HG02973 (cell line): Measurements from ENCODE around the gene KIRREL3.

ENCODE experiments used
- ATAC-seq: cut with Tn5 transposase; IDR thresholded peaks from one replicate; pipeline ENCODE4 v1.9.1; 2021; ENCODE audit warnings: moderate library complexity; ENCODE audit not compliant: unreplicated experiment

Gene KIRREL3

DNA sequence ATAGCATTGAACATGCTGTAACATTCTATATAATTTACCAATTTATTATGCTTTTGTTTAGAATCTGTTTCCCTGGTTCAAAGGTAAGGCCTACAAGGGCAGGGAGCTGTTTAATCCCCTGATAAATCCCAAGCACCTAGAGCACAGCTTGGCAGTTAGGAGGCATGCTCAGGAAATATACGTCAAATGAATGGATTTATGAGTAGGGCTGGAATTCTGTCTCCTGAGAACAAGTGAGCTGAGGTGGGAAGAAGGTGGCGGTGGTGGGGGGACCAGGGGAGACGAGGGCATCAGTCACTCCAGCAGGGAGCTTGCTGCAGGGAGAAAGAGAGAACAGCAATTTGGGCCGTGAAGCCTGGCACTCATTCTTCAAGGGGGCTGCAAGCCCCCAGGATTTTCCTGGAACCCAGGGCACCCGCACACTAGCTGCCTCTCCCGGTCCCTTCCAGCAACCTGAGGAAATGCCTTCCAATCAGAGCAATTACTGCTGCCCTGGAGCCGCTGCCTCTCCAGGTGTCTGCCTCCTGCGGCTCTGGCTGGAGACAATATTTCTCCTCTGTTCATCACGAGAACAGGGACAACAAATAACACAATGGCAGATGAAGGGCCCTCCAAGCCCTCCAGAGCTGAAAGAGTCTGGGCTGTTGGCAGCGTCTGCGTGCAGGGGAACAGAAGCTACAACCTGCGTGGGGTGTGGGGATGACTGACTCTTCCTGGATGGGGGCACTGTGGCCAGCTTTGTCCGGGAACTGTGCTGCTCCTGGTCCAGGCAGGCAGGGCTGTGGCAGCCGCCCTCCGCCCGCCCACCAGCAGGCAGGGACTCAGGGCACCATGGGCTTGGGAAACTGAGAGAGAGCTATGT, 411.7 kb downstream of the KIRREL3 start:
- no peak for ATAC-seq

DNA sequence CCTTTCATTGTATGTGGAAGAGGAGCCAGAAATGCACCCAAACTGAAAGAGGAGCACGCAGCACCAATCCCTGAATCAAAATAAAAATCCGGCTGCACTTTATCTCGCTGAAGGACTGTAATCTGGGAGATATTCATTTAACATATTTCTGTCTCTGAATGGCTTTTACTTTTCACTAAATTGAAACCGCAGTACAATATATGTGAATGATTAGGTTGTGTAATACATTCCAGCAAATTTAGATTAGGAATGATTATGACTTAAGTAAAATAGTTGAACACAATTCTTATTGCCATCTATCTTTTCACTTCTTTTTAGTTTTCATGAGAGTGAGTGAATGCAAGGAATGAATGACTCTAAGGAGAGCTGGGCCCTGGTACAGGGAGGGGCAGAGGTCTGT, 413.0 kb downstream of the KIRREL3 start:
- no peak for ATAC-seq

- no peak for ATAC-seq
These were observed 414.6 kb downstream of the KIRREL3 start for GRCh38 chr11:126585774-126586491.

DNA sequence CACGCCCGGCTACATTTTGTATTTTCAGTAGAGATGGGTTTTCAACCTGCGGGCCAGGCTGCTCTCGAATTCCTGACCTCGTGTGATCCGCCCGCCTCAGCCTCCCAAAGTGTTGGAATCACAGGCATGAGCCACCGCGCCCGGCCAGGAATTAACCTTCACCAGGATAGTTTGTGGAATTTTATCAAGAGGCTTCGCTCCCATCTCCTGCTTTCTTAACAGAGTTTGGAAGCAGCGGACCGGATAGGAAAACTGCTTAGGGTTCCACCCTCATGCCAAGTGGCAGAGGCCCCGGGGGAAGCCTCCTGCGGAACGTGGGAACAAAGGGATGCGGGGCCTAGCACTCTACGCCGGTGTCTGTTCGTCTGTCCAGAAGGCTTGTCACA, 415.2 kb downstream of the KIRREL3 start:
- no peak for ATAC-seq

DNA sequence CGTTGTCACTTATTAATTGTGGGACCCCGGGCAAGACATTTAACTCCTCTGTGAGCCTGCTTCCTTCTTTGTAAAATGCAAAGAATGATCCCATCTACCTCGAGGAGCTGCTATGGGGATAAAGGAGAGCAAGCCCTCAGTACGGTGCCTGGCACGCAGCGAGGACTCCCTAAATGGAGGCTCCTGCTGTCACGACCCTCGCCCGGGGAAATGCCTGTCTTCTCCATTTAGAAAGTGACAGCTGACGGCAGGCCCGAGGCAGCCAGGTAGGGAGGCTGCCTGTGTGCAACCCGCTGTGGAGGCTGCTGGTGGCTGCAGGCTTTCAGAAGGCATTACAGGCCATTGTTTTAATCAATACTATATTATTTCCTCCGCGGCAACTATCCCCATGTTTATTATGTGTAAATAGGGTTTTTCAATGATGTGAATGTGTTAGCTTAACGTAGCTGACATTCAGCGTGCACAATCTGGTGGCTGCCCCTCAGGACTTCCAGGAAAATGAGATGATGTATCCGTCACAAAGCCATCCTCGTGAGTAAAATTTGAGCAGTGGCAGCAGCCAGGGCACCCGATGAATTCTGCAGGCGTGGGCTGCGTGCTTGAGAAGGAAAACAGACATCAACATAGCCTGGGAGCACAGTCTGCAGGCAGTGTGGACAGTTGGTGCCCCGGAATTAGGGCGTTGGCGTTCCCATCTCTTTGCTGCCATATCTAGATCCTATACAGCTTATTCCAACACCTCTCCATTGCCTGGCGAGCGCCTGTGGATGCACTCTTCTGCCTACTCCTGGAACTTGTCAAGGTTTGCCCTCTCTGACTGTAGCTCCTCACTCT, 416.8 kb downstream of the KIRREL3 start:
- ATAC-seq, result no peak

GRCh38 chr11:126583101-126583500, 417.5 kb downstream of the KIRREL3 start:
- no peak for ATAC-seq

GRCh38 chr11:126581871-126582648, 418.5 kb downstream of the KIRREL3 start:
- no peak for ATAC-seq

DNA sequence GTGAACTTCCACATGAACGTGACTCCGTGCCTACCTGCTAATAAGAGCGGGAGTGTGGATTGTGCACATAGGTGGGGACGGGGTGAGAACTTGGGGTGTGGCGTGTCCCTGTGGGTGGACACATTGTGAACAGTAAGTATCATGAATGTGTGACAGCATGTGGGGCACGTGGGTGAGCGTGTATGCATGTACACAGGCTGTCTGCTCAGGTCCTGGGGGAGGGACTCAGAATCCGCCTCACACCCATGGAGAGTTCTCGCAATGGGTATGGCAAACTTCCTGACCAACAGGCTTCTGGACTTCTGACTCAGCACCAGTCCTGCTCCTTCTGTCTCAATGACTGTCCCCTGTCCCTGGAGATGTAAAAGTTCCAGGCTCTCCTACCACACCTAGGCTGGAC, 422.1 kb downstream of the KIRREL3 start:
- no peak for ATAC-seq

DNA sequence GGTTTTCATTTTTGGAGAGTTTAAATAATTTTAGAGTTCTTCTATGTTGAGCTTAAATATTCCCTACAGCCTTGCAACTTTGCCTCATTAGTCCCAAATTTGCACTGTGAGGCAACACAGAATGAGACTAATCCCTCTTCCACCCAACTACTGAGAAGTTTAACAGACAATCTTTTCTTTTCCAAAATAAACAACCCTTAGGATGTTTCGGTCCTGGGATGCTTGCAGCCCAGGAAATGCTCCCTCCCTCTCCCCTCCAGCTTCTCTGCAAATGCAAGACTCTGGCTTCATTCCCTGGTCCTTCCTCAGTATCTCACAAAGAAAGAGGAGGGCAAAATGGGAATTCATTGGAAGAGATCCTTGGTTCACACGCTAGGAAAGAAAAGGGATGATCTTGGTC, 422.5 kb downstream of the KIRREL3 start:
- no peak for ATAC-seq

- ATAC-seq, result no peak
These were observed 424.7 kb downstream of the KIRREL3 start for GRCh38 chr11:126575849-126576248.

DNA sequence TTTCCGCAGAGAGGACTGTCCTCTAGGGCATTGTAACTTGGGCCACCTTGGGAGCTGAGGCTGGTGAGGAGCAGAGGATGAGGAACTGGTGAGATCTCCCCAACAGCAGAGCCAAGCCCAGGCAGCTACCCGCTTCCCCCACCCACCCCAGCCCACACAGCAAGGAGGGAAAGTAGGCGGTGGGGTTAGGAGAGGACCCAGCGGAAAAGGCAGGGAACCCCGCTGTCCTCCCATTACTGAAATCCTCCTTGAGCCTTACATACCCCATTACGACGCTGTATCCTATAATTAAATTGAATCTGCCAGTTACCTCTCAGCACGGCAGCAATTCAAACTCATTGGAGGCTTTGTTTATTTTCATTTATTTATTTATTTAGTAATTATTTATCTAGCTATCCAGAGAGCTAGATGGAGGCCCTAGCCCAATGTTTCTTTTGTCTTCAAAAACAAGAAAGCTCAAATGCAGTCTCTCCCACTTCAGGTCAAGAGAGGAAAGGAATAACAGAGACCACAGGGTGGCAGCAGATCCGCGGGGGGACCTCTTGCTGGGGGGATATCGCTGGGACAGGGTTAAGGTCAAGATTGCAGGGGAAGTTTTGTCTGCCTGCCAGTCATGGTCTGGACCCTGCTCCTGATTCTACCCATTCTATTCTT, 427.1 kb downstream of the KIRREL3 start:
- no peak for ATAC-seq

DNA sequence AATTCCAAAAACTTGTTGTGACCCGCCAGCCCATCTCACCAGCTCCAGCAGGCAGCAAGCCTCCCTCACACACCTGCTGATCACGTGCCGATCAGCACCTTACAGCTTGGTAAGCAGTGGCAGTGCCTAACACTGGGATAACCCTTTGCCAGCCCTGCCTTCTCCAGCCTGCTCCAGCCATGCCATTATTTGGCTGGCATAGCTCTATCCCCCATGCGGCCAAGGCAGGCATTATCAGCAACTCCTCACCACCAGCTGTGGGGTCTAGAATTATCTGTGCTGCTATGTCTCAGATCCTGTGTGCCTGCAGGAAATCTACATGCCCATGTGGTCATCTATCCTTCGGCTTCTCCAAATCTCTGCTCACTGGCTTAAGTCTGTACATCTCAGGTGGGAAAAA, 430.1 kb downstream of the KIRREL3 start:
- ATAC-seq, result no peak

DNA sequence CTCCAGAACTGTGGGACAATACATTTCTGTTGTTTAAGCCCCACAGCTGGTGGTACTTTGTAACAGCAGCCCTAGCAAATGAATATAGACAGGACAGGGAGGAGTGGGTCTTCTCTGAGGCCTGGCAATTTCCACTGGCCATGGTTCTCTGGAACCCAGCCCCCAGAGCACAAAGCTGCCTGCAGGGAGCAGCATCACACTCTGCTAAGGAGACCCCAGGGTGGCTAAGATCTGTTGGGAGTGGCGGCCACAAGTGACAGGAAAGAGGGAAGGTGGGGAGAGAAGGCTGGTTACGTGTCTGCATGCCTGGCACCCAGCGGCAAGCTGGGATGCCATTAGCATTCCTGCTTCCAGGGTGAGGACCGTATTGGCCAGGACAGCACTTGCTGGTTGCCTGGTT, 433.2 kb downstream of the KIRREL3 start:
- no peak for ATAC-seq

- no peak for ATAC-seq
These were observed 436.0 kb downstream of the KIRREL3 start for GRCh38 chr11:126564566-126564965.

DNA sequence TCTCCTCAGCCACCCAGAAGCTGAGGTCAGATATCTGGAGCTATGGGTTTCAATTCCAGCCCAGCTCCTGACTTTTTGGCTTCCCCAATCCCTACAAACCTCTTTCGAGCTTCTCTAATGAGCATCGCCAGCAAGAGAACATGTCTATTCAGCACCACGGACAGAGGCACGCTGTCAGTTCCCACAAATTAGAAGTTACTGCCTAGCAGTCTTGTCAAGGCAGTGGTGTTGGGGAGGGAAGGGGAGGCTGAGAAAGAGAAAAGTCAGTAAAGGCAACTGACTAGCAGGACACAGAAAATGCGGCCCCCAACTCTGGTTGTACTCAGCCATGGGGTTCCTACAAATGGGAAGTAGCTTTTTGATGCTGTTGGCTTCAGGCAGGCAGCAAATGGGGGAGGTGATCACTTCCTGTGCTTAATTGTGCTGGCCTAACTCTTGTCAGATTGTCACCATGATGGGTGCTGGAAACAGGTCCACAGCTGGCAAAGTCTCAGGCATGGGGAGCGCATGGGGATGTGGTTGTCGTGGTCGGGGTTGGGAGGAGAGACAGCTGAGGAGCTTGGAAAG, 439.2 kb downstream of the KIRREL3 start:
- no peak for ATAC-seq

GRCh38 chr11:126560221-126560620, 440.3 kb downstream of the KIRREL3 start:
- ATAC-seq, result no peak

DNA sequence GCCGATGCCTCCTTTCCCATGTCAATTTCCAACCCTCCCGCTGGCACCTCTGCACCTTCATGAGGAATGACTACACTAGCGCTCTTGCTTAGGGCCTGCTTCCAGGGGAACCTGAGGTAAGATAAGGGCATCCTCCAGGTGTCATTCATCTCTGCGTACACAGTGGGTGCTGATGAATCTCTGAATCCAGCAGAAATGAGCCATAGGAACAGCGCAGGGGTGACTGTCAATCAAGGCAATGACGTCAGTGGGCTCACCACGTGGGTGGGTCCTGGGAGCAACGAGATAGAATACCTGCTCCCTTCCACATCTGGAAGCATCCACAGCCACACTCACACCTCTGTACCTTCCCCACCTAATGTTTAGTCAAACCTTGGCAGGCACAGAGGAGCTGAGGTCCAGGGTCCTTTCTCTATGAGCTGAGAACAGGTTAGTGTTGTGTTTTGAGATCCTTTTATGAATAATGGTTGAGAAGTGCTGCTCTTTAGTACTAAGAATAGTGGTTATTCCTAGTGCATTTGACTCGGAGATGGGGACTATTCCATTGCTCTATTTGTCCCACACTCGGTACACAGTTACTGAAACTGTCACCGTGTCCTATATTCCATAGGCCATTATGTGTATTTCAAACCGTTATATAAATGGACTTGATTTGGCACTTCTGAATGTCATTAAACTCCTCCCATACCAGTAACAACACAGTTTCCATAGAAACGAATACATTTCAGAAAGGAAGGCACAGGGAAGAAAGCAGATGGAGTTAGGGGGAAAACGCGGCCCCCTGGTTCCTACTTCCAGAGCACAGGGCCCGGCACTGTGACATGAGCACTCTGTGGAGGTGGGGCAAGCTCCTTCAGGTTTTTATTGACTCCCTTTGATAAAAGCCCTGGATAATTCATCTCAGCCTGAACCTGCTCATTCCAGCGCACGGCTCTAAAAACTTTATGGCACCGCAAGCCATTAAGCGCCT, 451.7 kb downstream of the KIRREL3 start:
- ATAC-seq, result no peak

- no peak for ATAC-seq
These were observed 452.9 kb downstream of the KIRREL3 start for GRCh38 chr11:126547691-126548090.

GRCh38 chr11:126547161-126547560, 453.4 kb downstream of the KIRREL3 start:
- no peak for ATAC-seq
